PFSK-1 (cell line): Measurements from ENCODE around the gene RNF212B.

Experiments used
- FOXP2 ChIP-seq: optimal IDR thresholded peaks from 2 replicates; pipeline ENCODE3; 2011; ENCODE audit warnings: borderline replicate concordance, control low read depth, inconsistent platforms; ENCODE audit not compliant: insufficient read depth; ENCODE audit errors: extremely low read length, extremely low read depth
- POLR2AphosphoS5 ChIP-seq: IDR thresholded peaks from 2 replicates; pipeline ENCODE4 v1.6.1; 2012; ENCODE audit warnings: low read depth, mild to moderate bottlenecking, control low read depth, low read length, moderate library complexity
- SIN3A ChIP-seq: IDR thresholded peaks from 2 replicates; pipeline ENCODE4 v1.6.1; 2012; ENCODE audit warnings: mild to moderate bottlenecking, low read length, moderate library complexity, borderline replicate concordance; ENCODE audit not compliant: insufficient read depth
- TAF1 ChIP-seq: IDR thresholded peaks from 2 replicates; pipeline ENCODE4 v1.6.1; 2012; ENCODE audit warnings: low read length, control low read depth, borderline replicate concordance; ENCODE audit not compliant: insufficient read depth
- TF ChIP-seq, protein P1 (sequence below), 2 experiments: IDR thresholded peaks; 2 replicates each; pipeline versions ENCODE4 v1.6.1 to v1.8.0; 2011 to 2012; ENCODE audit warnings: low read depth in 2 of 2, low read length in 2 of 2, control low read depth in 1 of 2, inconsistent platforms in 1 of 2, mild to moderate bottlenecking in 1 of 2, moderate library complexity in 1 of 2; ENCODE audit not compliant: insufficient read depth in 1 of 2

RNF212B gene

DNA sequence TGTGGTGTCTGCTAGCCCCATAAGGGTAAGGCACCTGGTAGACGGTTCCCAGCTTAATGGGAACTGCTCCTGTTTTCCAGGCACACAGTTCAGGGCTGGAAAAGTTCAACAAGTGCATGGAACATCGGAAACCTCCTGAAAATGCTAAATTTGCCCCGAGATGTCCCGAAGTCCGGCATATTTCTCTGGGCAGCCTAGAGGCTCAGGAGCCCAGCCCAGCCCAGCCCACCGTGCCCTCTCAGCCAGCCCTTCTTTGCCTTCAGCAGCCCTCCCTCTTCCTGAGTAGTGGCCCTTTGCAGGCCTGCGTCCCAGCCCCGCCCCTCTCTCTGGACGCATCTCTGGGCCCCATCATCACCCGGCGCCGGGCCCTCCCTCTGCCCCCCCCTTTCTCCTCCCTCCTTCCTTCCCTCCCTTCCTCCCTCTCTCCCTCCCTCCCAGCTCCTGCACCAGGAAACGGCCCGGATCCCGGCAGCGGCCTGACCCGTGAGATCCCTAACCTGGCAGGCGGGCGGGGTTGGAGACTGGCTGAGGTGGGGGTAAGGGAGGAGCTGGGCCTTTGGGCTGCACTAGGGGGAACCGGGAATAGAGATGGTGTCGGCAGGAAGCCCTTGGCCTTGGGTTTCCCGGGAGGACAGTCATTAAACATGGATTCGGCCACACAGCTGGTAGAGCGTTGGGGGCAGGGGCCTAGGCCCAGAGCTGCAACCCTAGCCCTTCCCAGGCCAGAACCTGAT lies 68.8 kb downstream of the RNF212B start, which contains the start of gene BCL2L2:
BCL2L2 (plus strand) TSS at position 422 of the 734 bp plus-strand sequence. CDS start 935 bp downstream, outside the sequence.
- peak; percentile 74 for TF ChIP-seq POLR2AphosphoS5
- TF ChIP-seq FOXP2 = peak; percentile 62
- TF ChIP-seq, protein P1, sequence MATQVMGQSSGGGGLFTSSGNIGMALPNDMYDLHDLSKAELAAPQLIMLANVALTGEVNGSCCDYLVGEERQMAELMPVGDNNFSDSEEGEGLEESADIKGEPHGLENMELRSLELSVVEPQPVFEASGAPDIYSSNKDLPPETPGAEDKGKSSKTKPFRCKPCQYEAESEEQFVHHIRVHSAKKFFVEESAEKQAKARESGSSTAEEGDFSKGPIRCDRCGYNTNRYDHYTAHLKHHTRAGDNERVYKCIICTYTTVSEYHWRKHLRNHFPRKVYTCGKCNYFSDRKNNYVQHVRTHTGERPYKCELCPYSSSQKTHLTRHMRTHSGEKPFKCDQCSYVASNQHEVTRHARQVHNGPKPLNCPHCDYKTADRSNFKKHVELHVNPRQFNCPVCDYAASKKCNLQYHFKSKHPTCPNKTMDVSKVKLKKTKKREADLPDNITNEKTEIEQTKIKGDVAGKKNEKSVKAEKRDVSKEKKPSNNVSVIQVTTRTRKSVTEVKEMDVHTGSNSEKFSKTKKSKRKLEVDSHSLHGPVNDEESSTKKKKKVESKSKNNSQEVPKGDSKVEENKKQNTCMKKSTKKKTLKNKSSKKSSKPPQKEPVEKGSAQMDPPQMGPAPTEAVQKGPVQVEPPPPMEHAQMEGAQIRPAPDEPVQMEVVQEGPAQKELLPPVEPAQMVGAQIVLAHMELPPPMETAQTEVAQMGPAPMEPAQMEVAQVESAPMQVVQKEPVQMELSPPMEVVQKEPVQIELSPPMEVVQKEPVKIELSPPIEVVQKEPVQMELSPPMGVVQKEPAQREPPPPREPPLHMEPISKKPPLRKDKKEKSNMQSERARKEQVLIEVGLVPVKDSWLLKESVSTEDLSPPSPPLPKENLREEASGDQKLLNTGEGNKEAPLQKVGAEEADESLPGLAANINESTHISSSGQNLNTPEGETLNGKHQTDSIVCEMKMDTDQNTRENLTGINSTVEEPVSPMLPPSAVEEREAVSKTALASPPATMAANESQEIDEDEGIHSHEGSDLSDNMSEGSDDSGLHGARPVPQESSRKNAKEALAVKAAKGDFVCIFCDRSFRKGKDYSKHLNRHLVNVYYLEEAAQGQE (IDR thresholded peaks at IDR 0.05; ENCODE audit: insufficient read depth in 1 of 2, low read depth in 2 of 2, low read length in 2 of 2) = no peak

- TF ChIP-seq POLR2AphosphoS5 = no peak
- no peak for TF ChIP-seq TAF1
- TF ChIP-seq FOXP2 = no peak
- TF ChIP-seq, protein P1 (IDR thresholded peaks at IDR 0.05; ENCODE audit: insufficient read depth in 1 of 2, low read depth in 2 of 2, low read length in 2 of 2) = no peak
- TF ChIP-seq SIN3A = no peak
Observed at GRCh38 chr14:23307146-23307530, 69.4 kb downstream of the RNF212B start.

- TF ChIP-seq SIN3A = no peak
- no peak for TF ChIP-seq FOXP2
- TF ChIP-seq POLR2AphosphoS5 = no peak
- TF ChIP-seq TAF1 = no peak
- TF ChIP-seq, protein P1 (IDR thresholded peaks at IDR 0.05; ENCODE audit: insufficient read depth in 1 of 2, low read depth in 2 of 2, low read length in 2 of 2) = no peak
Observed at GRCh38 chr14:23307687-23308644, 70.2 kb downstream of the RNF212B start.

DNA sequence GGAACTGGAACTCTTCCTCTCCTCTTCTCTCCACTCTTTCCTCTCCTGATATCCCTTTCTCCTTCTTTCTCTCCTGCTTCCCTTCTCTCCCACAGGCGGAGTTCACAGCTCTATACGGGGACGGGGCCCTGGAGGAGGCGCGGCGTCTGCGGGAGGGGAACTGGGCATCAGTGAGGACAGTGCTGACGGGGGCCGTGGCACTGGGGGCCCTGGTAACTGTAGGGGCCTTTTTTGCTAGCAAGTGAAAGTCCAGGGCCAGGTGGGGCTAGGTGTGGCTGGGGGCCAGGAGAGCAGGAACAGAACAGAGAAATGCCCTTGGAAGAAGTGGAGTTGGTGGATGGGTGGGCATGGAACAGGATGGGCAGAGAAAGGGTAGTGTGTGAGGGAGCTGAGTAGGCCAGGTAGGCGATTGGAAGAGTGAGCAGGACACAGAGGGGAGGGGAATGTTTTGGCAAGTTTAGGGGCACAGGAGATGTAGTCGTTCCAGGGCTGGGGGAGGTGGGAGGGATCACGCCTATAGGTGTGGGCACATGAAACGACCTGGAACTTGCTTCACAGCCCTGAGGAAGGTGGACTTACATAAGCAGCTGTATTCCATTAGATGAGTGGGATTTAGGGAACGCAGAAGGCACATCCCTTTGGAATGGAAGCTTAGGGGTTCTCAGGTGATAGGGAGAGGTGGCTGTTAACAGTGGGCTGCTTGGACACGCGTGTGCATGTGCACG lies 71.1 kb downstream of the RNF212B start:
- TF ChIP-seq TAF1 (no peak), FOXP2 (no peak), POLR2AphosphoS5 (no peak), SIN3A (no peak)
- TF ChIP-seq, protein P1 (IDR thresholded peaks at IDR 0.05; ENCODE audit: insufficient read depth in 1 of 2, low read depth in 2 of 2, low read length in 2 of 2) = no peak
